Measurements from ENCODE around the gene CACNA1C. TPM values are rescaled to one million over a fixed set of nuclear protein-coding genes. Genes with fewer than 3 reads are reported as not detected.

Gene CACNA1C
- total and polyA plus RNA-seq, 2 of the 4 experiments (the other 2 are of a cell fraction), result 1.6 to 2.6 TPM

GRCh38 chr12:2562400-2562799 is 509.6 kb downstream of the CACNA1C start:
- no TSS peak for BruUV-seq (replicated peaks)
- H4K91ac ChIP-seq (ENCODE audit: insufficient read depth, low read depth, low read length), result no peak overlapping the region
- no peak overlapping the region for H2BK5ac ChIP-seq (ENCODE audit: low read depth, low read length, poor library complexity, severe bottlenecking)
- H3K4me2 ChIP-seq (ENCODE audit: low read depth, low read length), result no peak overlapping the region
- H4K20me1 ChIP-seq (ENCODE audit: insufficient read depth, low read length), result no peaks in the 10 kb centered on the region
- in situ Hi-C loops (cut with MboI; ENCODE audit: low sequenced_read_pairs), result no loop called here
- no peak for DNase-seq
- TF ChIP-seq ELK1 (IDR thresholded peaks at IDR 0.05; ENCODE audit: borderline replicate concordance, low read depth, low read length) (no peak), RCOR1 (IDR thresholded peaks at IDR 0.05; ENCODE audit: insufficient replicate concordance, low read length) (no peak), POLR2A (IDR thresholded peaks at IDR 0.05; ENCODE audit: low read depth, low read length) (no peak), USF2 (IDR thresholded peaks at IDR 0.05; ENCODE audit: low read depth, low read length) (no peak), SMC3 (IDR thresholded peaks at IDR 0.05; ENCODE audit: low read depth, low read length) (no peak), RFX5 (IDR thresholded peaks at IDR 0.05; ENCODE audit: low read depth, low read length) (no peak), FOS (IDR thresholded peaks at IDR 0.05; ENCODE audit: low read depth, low read length) (no peak), CHD1 (IDR thresholded peaks at IDR 0.05; ENCODE audit: low read depth, low read length) (no peak), NFE2L2 (IDR thresholded peaks at IDR 0.05; ENCODE audit: low read depth, low read length) (no peak), BHLHE40 (IDR thresholded peaks at IDR 0.05; ENCODE audit: low read depth, low read length) (no peak), CEBPB (IDR thresholded peaks at IDR 0.05; ENCODE audit: low read depth, low read length) (no peak), CTCF (conservative IDR thresholded peaks at IDR 0.05; ENCODE audit: low read depth, low read length) (no peak), RAD21 (IDR thresholded peaks at IDR 0.05; ENCODE audit: low read length) (no peak), MAZ (IDR thresholded peaks at IDR 0.05; ENCODE audit: borderline replicate concordance, low read depth, low read length) (no peak), MAFK (IDR thresholded peaks at IDR 0.05; ENCODE audit: low read depth, low read length) (no peak), MXI1 (IDR thresholded peaks at IDR 0.05; ENCODE audit: borderline replicate concordance, low read depth, low read length) (no peak)
- H4K5ac ChIP-seq (ENCODE audit: low read depth, low read length), result no peak overlapping the region
- intact Hi-C loops (cut with micrococcal nuclease), result no loop called here
- ChIA-PET POLR2A (ENCODE audit: unreplicated experiment) (no interaction called here), CTCF (no interaction called here)
- no peak overlapping the region for H2AFZ ChIP-seq (replicated peaks; ENCODE audit: low read length, poor library complexity)
- no peak overlapping the region for H3K4ac ChIP-seq (ENCODE audit: low read depth, low read length)
- H3K4me3 ChIP-seq (ENCODE audit: insufficient read depth, low read depth, low read length), result no peak overlapping the region
- H2BK120ac ChIP-seq (ENCODE audit: low read depth, low read length), result no peak overlapping the region
- no peak overlapping the region for H3K14ac ChIP-seq (replicated peaks; ENCODE audit: low read depth, low read length)
- H3K23ac ChIP-seq (ENCODE audit: low read depth, low read length), result no peak overlapping the region
- no peak overlapping the region for H3K18ac ChIP-seq (ENCODE audit: low read depth, low read length)
- dilution Hi-C loops (cut with HindIII; ENCODE audit: low sequenced_read_pairs, unreplicated experiment), result no loop called here
- H3K9me3 ChIP-seq (ENCODE audit: control insufficient read depth, insufficient read depth, low read length), result no peaks in the 10 kb centered on the region
- 0 out of 2 replicates have a peak, but pooled peaks cover 2% of the 10 kb centered on the region for H3K4me1 ChIP-seq (ENCODE audit: control insufficient read depth, insufficient read depth, low read length)
- H2AK5ac ChIP-seq (ENCODE audit: low read depth, low read length), result no peak overlapping the region
- WGBS, 2 experiments (ENCODE audit: extremely low coverage in 2 of 2, insufficient read length in 1 of 2), result no CpG with 5 or more reads among the region's 3 CpGs
- no peaks in the 10 kb centered on the region for H3K9me1 ChIP-seq (ENCODE audit: insufficient read depth, low read length)
- H2BK15ac ChIP-seq (ENCODE audit: low read depth, low read length), result no peak overlapping the region
- H3K36me3 ChIP-seq (ENCODE audit: control insufficient read depth, insufficient read depth, low read length), result peaks cover 10% of the 10 kb centered on the region
- no peaks in the 10 kb centered on the region for H3K79me1 ChIP-seq (ENCODE audit: low read depth in 1 of 2, low read length in 2 of 2)
- H4K8ac ChIP-seq (ENCODE audit: low read depth in 2 of 2, low read length in 2 of 2), result no peak overlapping the region
- no peak overlapping the region for H3K56ac ChIP-seq (ENCODE audit: extremely low read depth, insufficient read depth, low read length)
- H3K27ac ChIP-seq (ENCODE audit: insufficient read depth, low read length), result no peak overlapping the region
- H3K9ac ChIP-seq (ENCODE audit: low read depth, low read length), result no peak overlapping the region
- no peaks in the 10 kb centered on the region for H3K27me3 ChIP-seq (ENCODE audit: control insufficient read depth, insufficient read depth, low read length)
- H2AK9ac ChIP-seq (replicated peaks; ENCODE audit: low read depth, low read length, poor library complexity), result no peak overlapping the region
- ATAC-seq (ENCODE audit: low read depth), result no peak
- no peak overlapping the region for H2BK20ac ChIP-seq (ENCODE audit: low read depth, low read length)

Measured in IMR-90 (cell line).